Esophagus squamous epithelium (tissue), 4 donors: ENCODE data around the gene KIF1A.
"Not testable (repeated sequence)": the region's sequence is repeated elsewhere in the genome, so short reads cannot be mapped to it uniquely, and the experiment has no call there.

ENCODE experiments used
- POLR2A ChIP-seq, 4 donors: fragments of 450-650 bp; IDR thresholded peaks; one replicate each; pipeline ENCODE4 v1.6.1; 2017; ENCODE audit warnings: antibody characterized with exemption in 4 of 4, mild to moderate bottlenecking in 4 of 4, moderate library complexity in 3 of 4
- TF ChIP-seq, protein P1 (sequence below), 6 experiments: fragments of 450-650 bp in 4 of 6; fragments of 200-600 bp in 2 of 6; sonication (generic) in 2 of 6; IDR thresholded peaks; one replicate each; pipeline ENCODE4 v1.5.1; 2016 to 2019; ENCODE audit warnings: antibody characterized with exemption in 6 of 6, mild to moderate bottlenecking in 4 of 6, moderate library complexity in 4 of 6

DNA sequence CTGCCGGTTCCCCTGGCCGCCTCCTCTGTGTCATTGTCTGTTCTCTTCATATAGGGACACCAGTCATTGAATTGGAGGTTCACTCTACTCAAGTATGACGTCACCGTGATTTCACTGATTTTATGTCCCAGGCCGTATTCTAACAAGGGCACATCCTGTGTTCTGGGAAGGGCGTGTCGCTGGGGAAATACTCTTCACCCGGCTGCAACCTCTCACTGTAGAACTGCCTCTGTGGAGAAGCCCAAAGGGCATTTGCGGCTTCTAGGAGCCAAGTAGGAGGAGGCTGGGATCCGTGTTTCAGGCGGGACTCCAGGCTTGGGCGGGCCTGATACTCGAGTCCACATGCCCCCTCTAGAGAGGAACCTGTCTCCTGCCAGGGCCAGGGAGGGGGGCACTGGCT is 123.5 kb downstream of the KIF1A start:
- TF ChIP-seq, protein P1, sequence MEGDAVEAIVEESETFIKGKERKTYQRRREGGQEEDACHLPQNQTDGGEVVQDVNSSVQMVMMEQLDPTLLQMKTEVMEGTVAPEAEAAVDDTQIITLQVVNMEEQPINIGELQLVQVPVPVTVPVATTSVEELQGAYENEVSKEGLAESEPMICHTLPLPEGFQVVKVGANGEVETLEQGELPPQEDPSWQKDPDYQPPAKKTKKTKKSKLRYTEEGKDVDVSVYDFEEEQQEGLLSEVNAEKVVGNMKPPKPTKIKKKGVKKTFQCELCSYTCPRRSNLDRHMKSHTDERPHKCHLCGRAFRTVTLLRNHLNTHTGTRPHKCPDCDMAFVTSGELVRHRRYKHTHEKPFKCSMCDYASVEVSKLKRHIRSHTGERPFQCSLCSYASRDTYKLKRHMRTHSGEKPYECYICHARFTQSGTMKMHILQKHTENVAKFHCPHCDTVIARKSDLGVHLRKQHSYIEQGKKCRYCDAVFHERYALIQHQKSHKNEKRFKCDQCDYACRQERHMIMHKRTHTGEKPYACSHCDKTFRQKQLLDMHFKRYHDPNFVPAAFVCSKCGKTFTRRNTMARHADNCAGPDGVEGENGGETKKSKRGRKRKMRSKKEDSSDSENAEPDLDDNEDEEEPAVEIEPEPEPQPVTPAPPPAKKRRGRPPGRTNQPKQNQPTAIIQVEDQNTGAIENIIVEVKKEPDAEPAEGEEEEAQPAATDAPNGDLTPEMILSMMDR (IDR thresholded peaks at IDR 0.05) = not testable (repeated sequence)
- TF ChIP-seq POLR2A (IDR thresholded peaks at IDR 0.05) = not testable (repeated sequence)
